Measurements from ENCODE around the gene PARS2.
"Not testable (repeated sequence)": the region's sequence is repeated elsewhere in the genome, so short reads cannot be mapped to it uniquely, and the experiment has no call there.

Gene PARS2

GRCh38 chr1:54798769-54799641, 34.7 kb upstream of the PARS2 start:
- DNase-seq: no peak

DNA sequence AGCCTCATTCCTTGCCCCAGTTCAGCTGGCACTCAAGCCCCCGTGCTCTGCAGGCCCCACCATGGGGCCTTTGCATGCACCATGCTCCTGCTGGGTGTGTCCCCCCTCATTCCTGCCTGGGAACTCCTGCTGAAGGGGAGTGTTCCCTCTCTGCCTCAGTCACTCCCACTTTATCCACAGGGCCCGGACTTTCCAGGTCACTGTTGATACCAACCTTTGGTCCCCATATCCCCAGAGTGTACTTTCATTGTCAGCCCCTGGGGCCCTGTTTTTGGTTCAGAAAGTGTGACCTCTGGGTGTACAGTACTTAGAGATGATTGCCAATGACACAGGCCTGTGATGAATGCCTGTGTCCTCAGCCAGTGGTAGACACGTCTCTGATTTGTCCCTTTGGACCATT, 33.9 kb upstream of the PARS2 start:
- DNase-seq: no peak

- no peak for DNase-seq
These were observed 32.6 kb upstream of the PARS2 start for GRCh38 chr1:54796902-54797301.

DNA sequence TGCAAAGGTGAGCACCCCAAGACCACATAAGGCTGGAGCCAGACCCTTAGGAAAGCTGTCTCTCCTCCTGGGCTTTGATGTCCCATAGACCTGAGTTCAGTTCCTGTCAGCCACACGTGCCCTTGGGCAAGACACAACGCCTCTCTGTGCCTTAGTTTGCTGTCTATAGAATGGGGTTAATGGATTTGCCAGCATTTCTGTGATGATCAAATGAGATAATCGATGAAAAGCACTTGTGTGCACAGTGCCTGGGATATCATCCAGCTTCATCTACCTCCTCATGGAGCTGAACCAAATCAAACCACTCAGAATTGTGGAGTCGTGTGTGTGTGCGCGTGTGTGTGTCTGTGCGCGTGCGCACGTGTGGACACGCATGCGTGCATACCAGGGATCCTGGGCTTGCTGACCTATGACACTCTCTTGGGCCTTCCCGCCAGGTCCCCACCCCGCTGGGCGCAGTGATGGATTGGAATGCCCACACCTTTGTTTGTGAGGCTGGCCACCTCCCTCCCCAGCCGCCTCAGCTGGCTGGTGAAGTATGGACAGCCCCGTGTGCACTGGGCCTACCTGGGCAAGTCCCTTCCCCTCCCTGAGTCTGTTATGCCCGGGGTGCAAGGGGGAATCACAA, 31.6 kb upstream of the PARS2 start:
- no peak for DNase-seq

- DNase-seq: no peak
These were observed 31.0 kb upstream of the PARS2 start for GRCh38 chr1:54795356-54795665.

DNA sequence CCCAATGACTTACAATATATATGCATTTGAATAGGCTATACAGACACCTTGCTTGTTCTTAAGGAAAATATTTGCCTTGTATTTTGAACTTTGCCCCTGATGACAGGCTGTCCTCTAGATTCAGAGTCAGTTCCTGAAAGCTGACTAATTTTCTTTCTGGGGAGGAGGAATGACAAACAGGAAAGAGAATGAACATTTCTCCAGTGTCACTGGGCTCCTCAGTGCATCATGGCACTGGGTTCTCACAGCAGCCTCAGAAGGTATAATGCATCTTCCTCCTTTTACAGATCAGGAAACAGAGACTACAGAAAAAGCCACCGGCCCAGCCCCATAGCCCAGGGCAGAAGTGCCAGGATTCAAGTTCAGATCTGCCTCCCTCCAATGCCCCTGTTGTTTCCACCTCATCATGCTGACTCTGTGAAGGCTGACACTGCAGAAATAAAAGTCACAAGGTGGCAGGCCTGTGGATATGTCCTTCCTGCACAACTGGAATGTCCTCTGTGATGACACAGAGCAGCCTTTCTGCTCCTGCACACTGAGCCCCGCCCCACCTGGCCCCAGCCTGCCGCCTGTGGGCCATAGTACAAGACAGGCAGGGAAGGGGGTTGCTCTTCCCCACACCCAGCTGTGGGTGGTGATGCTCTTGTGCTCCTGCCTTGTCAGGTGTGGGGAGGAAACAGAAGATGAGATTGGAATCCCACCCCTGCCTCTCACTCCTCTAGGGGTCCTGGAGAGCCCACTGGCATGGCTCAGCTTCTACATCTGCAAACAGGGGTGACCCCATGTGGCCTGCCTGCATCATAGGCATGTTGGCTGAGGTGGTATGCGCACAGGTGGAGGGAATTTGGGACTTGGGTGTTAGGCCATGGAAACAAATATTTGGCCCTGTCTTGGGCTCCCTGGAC, 30.4 kb upstream of the PARS2 start:
- no peak for DNase-seq

DNA sequence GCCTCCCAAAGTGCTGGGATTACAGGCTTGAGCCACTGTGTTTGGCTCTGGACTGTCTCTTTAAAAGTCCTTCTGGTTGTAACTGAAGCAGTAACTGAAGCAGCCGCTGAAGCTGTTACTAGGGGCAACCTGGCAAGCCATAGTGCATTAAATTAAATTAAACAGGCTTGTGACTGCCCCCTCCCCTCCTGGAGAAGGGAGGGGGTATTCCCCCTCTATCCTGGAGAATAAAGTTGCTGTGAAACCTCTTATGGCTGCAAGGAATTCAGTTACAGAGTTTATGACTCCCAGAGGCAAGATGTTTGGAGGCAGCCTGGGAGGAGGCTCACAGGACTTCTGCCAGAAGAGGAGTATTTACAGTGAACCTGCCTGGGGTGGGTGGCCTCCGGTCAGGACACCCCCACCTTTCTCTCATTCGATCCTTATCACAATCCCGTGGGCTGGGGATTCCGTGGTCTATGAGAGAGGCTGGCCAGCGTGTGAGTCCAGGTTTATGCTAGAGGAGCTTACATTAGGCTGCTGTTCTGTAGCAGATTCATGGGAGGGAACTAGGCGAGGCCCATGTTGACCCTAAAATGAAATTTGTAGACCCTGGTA, 28.5 kb upstream of the PARS2 start:
- DNase-seq: peak; percentile 91

GRCh38 chr1:54791880-54792522, 27.7 kb upstream of the PARS2 start:
- no peak for DNase-seq

GRCh38 chr1:54788459-54788858, 24.1 kb upstream of the PARS2 start:
- no peak for DNase-seq

- DNase-seq: no peak
These were observed 23.3 kb upstream of the PARS2 start for GRCh38 chr1:54787604-54788003.

DNA sequence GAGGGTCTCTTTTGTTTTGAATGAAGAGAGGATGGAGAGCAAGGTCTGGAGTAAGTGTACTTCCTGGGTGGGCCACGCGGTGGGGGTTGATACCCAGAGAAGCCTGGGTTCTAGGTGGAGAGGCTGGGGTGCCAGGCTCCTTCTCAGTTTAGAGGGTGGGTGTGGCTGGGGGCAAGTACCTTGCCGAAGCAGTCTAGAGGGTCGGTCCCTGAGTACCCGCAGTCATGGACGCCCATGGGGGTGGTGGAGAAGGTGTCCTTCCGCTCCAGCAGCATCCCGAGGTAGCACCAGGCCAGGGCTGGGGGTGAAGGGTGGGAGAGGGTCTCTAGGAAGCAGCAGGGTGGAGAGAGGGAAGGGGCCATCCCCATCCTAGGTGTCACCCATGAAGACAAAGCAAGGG, 22.5 kb upstream of the PARS2 start:
- DNase-seq: no peak

- DNase-seq: no peak
These were observed 19.7 kb upstream of the PARS2 start for GRCh38 chr1:54784066-54784465.

DNA sequence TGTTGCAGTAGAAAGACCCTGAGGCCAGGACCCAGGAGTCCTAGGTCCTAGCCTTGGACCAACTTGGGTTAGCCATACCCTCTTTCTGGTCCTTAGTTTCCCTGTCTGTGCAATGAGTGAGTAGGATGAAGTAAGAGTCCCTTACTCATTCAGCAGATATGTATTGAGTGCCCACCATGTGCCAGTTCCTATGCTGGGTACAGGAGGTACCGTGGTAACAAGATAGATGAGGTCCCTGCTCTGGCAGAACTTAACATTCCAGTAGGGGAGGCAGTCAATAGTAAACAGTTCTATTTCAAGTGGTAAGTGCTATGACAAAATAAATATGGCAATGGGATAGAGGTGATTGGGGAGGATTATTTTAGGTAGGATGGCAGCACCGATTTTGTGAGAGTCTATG, 18.3 kb upstream of the PARS2 start:
- DNase-seq: no peak

DNA sequence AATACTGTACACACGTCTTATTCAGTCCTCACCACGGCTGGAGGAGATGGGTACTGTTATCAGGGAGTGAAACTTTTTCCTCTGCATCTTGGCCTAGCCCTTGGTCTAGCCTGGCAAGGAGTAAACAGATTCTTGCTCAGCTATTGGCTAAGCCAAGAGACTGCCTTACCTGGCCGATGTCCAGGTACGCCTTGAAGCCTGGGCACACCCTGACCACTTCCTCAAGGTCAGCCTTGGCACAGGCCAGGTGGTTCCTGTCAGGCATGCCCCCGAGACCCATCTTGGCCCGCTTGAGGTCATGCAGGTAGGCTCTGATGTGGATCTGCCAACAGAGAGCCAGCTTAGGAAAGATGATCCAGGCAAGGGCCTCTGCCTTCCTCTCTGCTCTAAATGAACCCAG, 17.8 kb upstream of the PARS2 start:
- no peak for DNase-seq

- peak; percentile 67 for DNase-seq
These were observed 16.9 kb upstream of the PARS2 start for GRCh38 chr1:54781023-54781723.

- no peak for DNase-seq
These were observed 13.1 kb upstream of the PARS2 start for GRCh38 chr1:54777431-54777830.

- no peak for DNase-seq
These were observed 12.7 kb upstream of the PARS2 start for GRCh38 chr1:54777011-54777410.

GRCh38 chr1:54775828-54776721, 11.8 kb upstream of the PARS2 start:
- DNase-seq: not testable (repeated sequence)

DNA sequence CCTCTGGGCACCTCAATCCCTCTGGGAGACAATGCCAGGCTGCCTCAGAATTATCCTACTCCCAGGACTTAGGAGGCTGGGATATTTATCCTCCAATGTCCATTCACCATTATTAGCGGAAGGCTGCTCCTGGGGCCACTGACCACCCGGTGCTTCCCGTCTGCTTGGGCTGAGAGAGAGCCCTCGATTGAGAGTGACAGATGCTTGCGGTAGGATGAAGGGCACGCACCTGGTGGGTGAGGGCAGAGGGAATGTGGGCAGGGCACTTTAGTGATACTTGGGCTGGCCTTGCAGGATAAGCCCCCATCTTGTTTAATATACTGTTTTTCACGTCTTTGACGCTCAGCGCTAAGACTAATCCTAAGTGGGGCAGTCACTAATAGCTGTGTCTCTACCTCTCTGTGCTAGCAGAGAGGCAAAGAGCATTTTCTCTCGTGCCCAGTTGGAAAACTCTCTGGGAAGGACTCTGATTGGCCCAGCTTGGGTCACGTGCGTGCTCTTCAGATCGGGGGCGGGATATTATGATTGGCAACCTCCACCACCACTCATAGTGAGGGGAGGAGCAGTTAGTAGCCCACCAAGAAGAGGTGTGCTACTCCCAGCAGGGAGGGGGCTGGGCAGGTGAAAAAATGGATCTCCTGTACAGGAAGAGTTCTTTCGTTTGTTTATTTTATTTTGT, 10.6 kb upstream of the PARS2 start:
- peak; percentile 65 for DNase-seq

DNA sequence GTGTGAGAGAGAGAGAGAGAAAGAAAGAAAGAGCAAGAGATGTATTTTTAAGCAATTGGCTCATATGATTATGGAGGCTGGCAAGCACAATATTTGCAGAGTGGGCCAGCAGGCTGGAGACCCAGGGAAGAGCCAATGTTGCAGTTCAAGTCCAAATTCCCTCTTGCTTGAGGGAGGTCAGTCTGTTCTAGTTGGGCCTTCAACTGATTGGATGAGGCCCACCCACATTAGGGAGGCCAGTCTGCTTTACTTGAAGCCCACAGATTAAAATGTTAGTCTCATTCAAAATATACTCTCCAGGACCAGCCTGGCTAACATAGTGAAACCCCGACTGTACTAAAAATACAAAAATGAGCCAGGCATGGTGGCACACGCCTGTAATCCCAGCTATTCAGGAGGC, 8.6 kb upstream of the PARS2 start:
- DNase-seq: no peak

Measured in eye (tissue), 1 donor.